ENCODE measurements around the gene TMEM140. TPM values are rescaled to one million over a fixed set of nuclear protein-coding genes. Genes with fewer than 3 reads are reported as not detected.

TMEM140 gene
- total RNA-seq, 2 donors from 2014 or later, result not detected

GRCh38 chr7:135111379-135111778, 36.5 kb upstream of the TMEM140 start:
- WGBS, 2 experiments (ENCODE audit: insufficient coverage in 1 of 2, insufficient read length in 1 of 2), result 89 to 100% methylated on average over 1 to 2 of the region's 2 CpGs

GRCh38 chr7:135114622-135115021, 33.2 kb upstream of the TMEM140 start:
- H3K36me3 ChIP-seq (ENCODE audit: control insufficient read depth, insufficient read depth, low read length), result no peaks in the 10 kb centered on the region
- no peaks in the 10 kb centered on the region for H3K27me3 ChIP-seq (ENCODE audit: control insufficient read depth, insufficient read depth, low read length, poor library complexity, severe bottlenecking)
- no peak overlapping the region for H3K4me3 ChIP-seq (ENCODE audit: low read length)
- 90 to 96% methylated on average over 1 of the region's 1 CpG for WGBS, 2 experiments (ENCODE audit: insufficient coverage in 1 of 2, insufficient read length in 1 of 2)
- no peak for TF ChIP-seq CTCF (conservative IDR thresholded peaks at IDR 0.05)
- Mint-ChIP-seq H3K4me3 (no peak overlapping the region), H3K9me3 (peaks cover 4% of the 10 kb centered on the region), H3K27me3 (ENCODE audit: insufficient read depth) (no peaks in the 10 kb centered on the region), H3K4me1 (no peaks in the 10 kb centered on the region), H3K27ac (no peak overlapping the region), H3K36me3 (ENCODE audit: low read depth) (no peaks in the 10 kb centered on the region)
- no peak for DNase-seq
- no peak overlapping the region for H3K9ac ChIP-seq (ENCODE audit: extremely low read depth, low read length, poor library complexity, severe bottlenecking)
- no peak overlapping the region for H3K27ac ChIP-seq (ENCODE audit: low read depth, low read length)
- no peaks in the 10 kb centered on the region for H3K9me3 ChIP-seq (ENCODE audit: control insufficient read depth, low read length)
- no peaks in the 10 kb centered on the region for H3K4me1 ChIP-seq (ENCODE audit: control insufficient read depth, insufficient read depth, low read length)

More at GRCh38 chr7:135111379-135111778, 36.5 kb upstream of the TMEM140 start:
- no peak for DNase-seq
- Mint-ChIP-seq H3K27me3 (ENCODE audit: insufficient read depth) (no peaks in the 10 kb centered on the region), H3K27ac (no peak overlapping the region), H3K36me3 (ENCODE audit: low read depth) (no peaks in the 10 kb centered on the region), H3K9me3 (no peaks in the 10 kb centered on the region), H3K4me3 (no peak overlapping the region), H3K4me1 (no peaks in the 10 kb centered on the region)
- H3K9ac ChIP-seq (ENCODE audit: extremely low read depth, low read length, poor library complexity, severe bottlenecking), result no peak overlapping the region
- H3K4me1 ChIP-seq (ENCODE audit: control insufficient read depth, insufficient read depth, low read length), result no peaks in the 10 kb centered on the region
- TF ChIP-seq CTCF (conservative IDR thresholded peaks at IDR 0.05), result no peak
- H3K36me3 ChIP-seq (ENCODE audit: control insufficient read depth, insufficient read depth, low read length), result no peaks in the 10 kb centered on the region
- H3K9me3 ChIP-seq (ENCODE audit: control insufficient read depth, low read length), result no peaks in the 10 kb centered on the region
- H3K27me3 ChIP-seq (ENCODE audit: control insufficient read depth, insufficient read depth, low read length, poor library complexity, severe bottlenecking), result no peaks in the 10 kb centered on the region
- H3K4me3 ChIP-seq (ENCODE audit: low read length), result no peak overlapping the region
- H3K27ac ChIP-seq (ENCODE audit: low read depth, low read length), result no peak overlapping the region

- H3K4me3 Mint-ChIP-seq, result no peak overlapping the region
- 89 to 100% methylated on average over 1 of the region's 1 CpG for WGBS, 2 experiments (ENCODE audit: insufficient coverage in 1 of 2, insufficient read length in 1 of 2)
- no peak for TF ChIP-seq CTCF (conservative IDR thresholded peaks at IDR 0.05)
- H3K36me3 Mint-ChIP-seq (ENCODE audit: low read depth), result peaks cover 5% of the 10 kb centered on the region
- peaks cover 23% of the 10 kb centered on the region for H3K9me3 Mint-ChIP-seq
- H3K27me3 ChIP-seq (ENCODE audit: control insufficient read depth, insufficient read depth, low read length, poor library complexity, severe bottlenecking), result no peaks in the 10 kb centered on the region
- H3K27me3 Mint-ChIP-seq (ENCODE audit: insufficient read depth), result no peaks in the 10 kb centered on the region
- H3K27ac ChIP-seq (ENCODE audit: low read depth, low read length), result no peak overlapping the region
- no peak overlapping the region for H3K9ac ChIP-seq (ENCODE audit: extremely low read depth, low read length, poor library complexity, severe bottlenecking)
- H3K36me3 ChIP-seq (ENCODE audit: control insufficient read depth, insufficient read depth, low read length), result no peaks in the 10 kb centered on the region
- peaks cover 17% of the 10 kb centered on the region for H3K9me3 ChIP-seq (ENCODE audit: control insufficient read depth, low read length)
- H3K4me1 ChIP-seq (ENCODE audit: control insufficient read depth, insufficient read depth, low read length), result no peaks in the 10 kb centered on the region
- H3K4me3 ChIP-seq (ENCODE audit: low read length), result no peak overlapping the region
- no peaks in the 10 kb centered on the region for H3K4me1 Mint-ChIP-seq
- DNase-seq, result no peak
- no peak overlapping the region for H3K27ac Mint-ChIP-seq
These were observed 30.8 kb upstream of the TMEM140 start for GRCh38 chr7:135117096-135117495.
